Prostate gland (tissue), 2 donors: ENCODE data around the gene SPON1. TPM values are rescaled to one million over a fixed set of nuclear protein-coding genes. Genes with fewer than 3 reads are reported as not detected.

Experiments used
- DNase-seq: peaks from one replicate; pipeline ENCODE4 v3.0.0-alpha.2; 2019; ENCODE audit warnings: low spot score
- H3K27ac ChIP-seq, 2 donors: fragments of 200-600 bp; sonication (generic); 2 replicates each; pipeline ENCODE4 v1.5.1; 2017 to 2019
- H3K27me3 ChIP-seq: fragments of 200-600 bp; sonication (generic); replicated peaks from 2 replicates; pipeline ENCODE4 v1.5.1; 2019; ENCODE audit not compliant: insufficient read depth
- H3K36me3 ChIP-seq, 2 donors: fragments of 200-600 bp; sonication (generic); 1 replicate in 1 of 2; 2 replicates in 1 of 2; pipeline versions ENCODE4 v1.5.1 to v1.8.1; 2017 to 2019
- H3K4me1 ChIP-seq: fragments of 200-600 bp; sonication (generic); replicated peaks from 2 replicates; pipeline ENCODE4 v1.5.1; 2019
- H3K4me3 ChIP-seq, 2 donors: fragments of 200-600 bp; sonication (generic); 2 replicates each; pipeline ENCODE4 v1.5.1; 2017 to 2019
- H3K9me3 ChIP-seq: fragments of 200-600 bp; sonication (generic); 2 replicates; pipeline ENCODE4 v1.5.1; 2017
- CTCF ChIP-seq, 4 experiments: fragments of 200-600 bp in 2 of 4; fragments of 450-650 bp in 2 of 4; sonication (generic) in 2 of 4; IDR thresholded peaks; 1 replicate in 3 of 4; 2 replicates in 1 of 4; pipeline ENCODE4 v1.5.1; 2016 to 2019; ENCODE audit warnings: antibody characterized with exemption in 4 of 4, mild to moderate bottlenecking in 2 of 4, moderate library complexity in 2 of 4
- POLR2A ChIP-seq: fragments of 450-650 bp; IDR thresholded peaks from one replicate; pipeline ENCODE4 v1.6.1; 2016; ENCODE audit warnings: antibody characterized with exemption, mild to moderate bottlenecking
- POLR2AphosphoS5 ChIP-seq: sonication (generic); formaldehyde crosslinking; IDR thresholded peaks from one replicate; pipeline ENCODE4 v1.6.1; 2017; ENCODE audit warnings: antibody characterized with exemption
- WGBS: methylation state at CpG from one replicate; pipeline ENCODE4 v1.1.5; 2018; 5-methylcytosine and 5-hydroxymethylcytosine counted together
- intact Hi-C: fragments of 100-400 bp; cut with DNase I; formaldehyde crosslinking; loops from one replicate; pipeline ENCODE4 v1.14.2; 2022
- total RNA-seq, 2 donors: library from RNA; depleted of rRNA; stranded (reverse); fragments of >200 nt; gene quantifications; one replicate each; pipeline ENCODE4 v1.1.0, GENCODE V29; 2016

The SPON1 gene
- total RNA-seq, 2 donors from 2014 or later, result 13.7 to 28.2 TPM

GRCh38 chr11:14202251-14203196 is 240.0 kb downstream of the SPON1 start:
- WGBS, result 77% methylated on average over 15 of the region's 15 CpGs
- no peaks in the 10 kb centered on the region for H3K27me3 ChIP-seq
- DNase-seq, result no peak
- no peaks in the 10 kb centered on the region for H3K36me3 ChIP-seq
- no peak for TF ChIP-seq CTCF (IDR thresholded peaks at IDR 0.05)
- TF ChIP-seq POLR2A, result no peak
- TF ChIP-seq POLR2AphosphoS5, result no peak
- intact Hi-C loops, result no loop called here
- H3K4me3 ChIP-seq, result no peak overlapping the region
- no peaks in the 10 kb centered on the region for H3K9me3 ChIP-seq
- no peak overlapping the region for H3K27ac ChIP-seq
- no peaks in the 10 kb centered on the region for H3K4me1 ChIP-seq

DNA sequence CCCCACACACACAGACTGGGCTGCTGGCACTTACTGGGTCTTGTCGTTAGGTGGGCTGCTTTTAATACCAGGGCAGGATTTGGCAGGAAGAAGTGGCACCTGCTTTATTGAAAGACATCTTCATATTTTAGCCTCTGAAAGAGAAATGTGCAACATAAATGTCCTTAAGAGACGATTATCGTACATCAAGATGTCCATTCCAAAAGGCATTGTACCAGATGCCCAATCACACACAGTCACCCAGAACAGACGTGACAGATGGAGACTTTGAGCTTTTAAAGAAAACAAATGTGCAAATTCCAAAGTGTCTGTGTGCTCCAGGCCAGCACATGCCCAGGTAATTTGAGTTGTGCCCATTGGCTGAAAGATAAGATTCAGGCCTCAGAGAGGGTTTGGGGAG is 240.8 kb downstream of the SPON1 start:
- Histone ChIP-seq H3K9me3 (no peaks in the 10 kb centered on the region), H3K36me3 (no peaks in the 10 kb centered on the region), H3K4me3 (no peak overlapping the region), H3K4me1 (no peaks in the 10 kb centered on the region), H3K27ac (no peak overlapping the region), H3K27me3 (no peaks in the 10 kb centered on the region)
- intact Hi-C loops, result no loop called here
- DNase-seq, result no peak
- no peak for TF ChIP-seq POLR2AphosphoS5
- no peak for TF ChIP-seq CTCF (IDR thresholded peaks at IDR 0.05)
- no peak for TF ChIP-seq POLR2A
- 62% methylated on average over 4 of the region's 4 CpGs for WGBS

GRCh38 chr11:14212986-14213385 is 250.5 kb downstream of the SPON1 start:
- Histone ChIP-seq H3K4me3 (no peak overlapping the region), H3K27ac (no peak overlapping the region), H3K4me1 (no peaks in the 10 kb centered on the region), H3K27me3 (no peaks in the 10 kb centered on the region), H3K9me3 (no peaks in the 10 kb centered on the region), H3K36me3 (no peaks in the 10 kb centered on the region)
- intact Hi-C loops, result no loop called here
- no peak for DNase-seq
- no peak for TF ChIP-seq POLR2AphosphoS5
- no peak for TF ChIP-seq POLR2A
- no peak for TF ChIP-seq CTCF (IDR thresholded peaks at IDR 0.05)

DNA sequence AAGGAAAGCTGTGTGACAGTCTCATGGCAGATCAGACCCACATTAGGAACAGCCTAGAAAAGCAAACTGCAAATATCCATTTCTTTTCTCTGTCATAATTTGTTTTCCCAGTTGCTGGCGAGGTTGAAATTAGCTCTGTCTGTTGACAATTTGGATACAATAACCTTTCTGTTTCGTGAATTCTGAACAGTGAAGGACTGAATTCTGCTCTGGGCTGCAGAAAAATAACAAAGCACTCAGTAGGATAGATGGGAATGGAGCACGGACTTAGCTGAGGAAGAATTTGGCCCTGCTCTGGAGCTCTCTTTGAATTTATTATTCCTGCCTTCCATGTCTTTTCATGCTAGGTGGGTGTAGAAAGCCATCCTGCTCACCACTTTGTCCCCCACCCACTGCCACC is 256.2 kb downstream of the SPON1 start:
- H3K27ac ChIP-seq, result no peak overlapping the region
- no peaks in the 10 kb centered on the region for H3K4me1 ChIP-seq
- H3K4me3 ChIP-seq, result no peak overlapping the region
- H3K9me3 ChIP-seq, result no peaks in the 10 kb centered on the region
- TF ChIP-seq POLR2A (no peak), CTCF (IDR thresholded peaks at IDR 0.05) (no peak), POLR2AphosphoS5 (no peak)
- H3K36me3 ChIP-seq, result no peaks in the 10 kb centered on the region
- WGBS, result 85% methylated on average over 3 of the region's 3 CpGs
- H3K27me3 ChIP-seq, result no peaks in the 10 kb centered on the region
- DNase-seq, result no peak
- intact Hi-C loops, result no loop called here
